IMR-90 (cell line): ENCODE results near the gene FOXP1.

Experiments used
- CTCF ChIP-seq: conservative IDR thresholded peaks from 2 replicates; pipeline ENCODE4 v1.5.1; 2012; ENCODE audit warnings: mild to moderate bottlenecking, low read depth, low read length, improper control_type of control experiment
- FOS ChIP-seq: fragments of 150-350 bp; IDR thresholded peaks from 2 replicates; pipeline ENCODE4 v1.6.1; 2016; ENCODE audit warnings: low read depth, low read length
- MAFK ChIP-seq: IDR thresholded peaks from 2 replicates; pipeline ENCODE4 v1.6.1; 2012; ENCODE audit warnings: low read depth, low read length, improper control_type of control experiment
- MXI1 ChIP-seq: IDR thresholded peaks from 2 replicates; pipeline ENCODE4 v1.6.1; 2012; ENCODE audit warnings: low read depth, mild to moderate bottlenecking, low read length, moderate library complexity, borderline replicate concordance
- POLR2A ChIP-seq: IDR thresholded peaks from 2 replicates; pipeline ENCODE4 v1.6.1; 2012; ENCODE audit warnings: mild to moderate bottlenecking, low read depth, low read length
- RAD21 ChIP-seq: IDR thresholded peaks from 2 replicates; pipeline ENCODE4 v1.6.1; 2012; ENCODE audit warnings: low read length, improper control_type of control experiment

- TF ChIP-seq POLR2A (no peak), CTCF (no peak), RAD21 (no peak), MAFK (no peak), FOS (no peak), MXI1 (no peak)
Observed at GRCh38 chr3:71621825-71622537, 38.5 kb upstream of the FOXP1 start.
